Kidney epithelial cell (primary cell): ENCODE data around the gene PHTF1. TPM values are rescaled to one million over a fixed set of nuclear protein-coding genes. Genes with fewer than 3 reads are reported as not detected.

Source experiments
- total RNA-seq: library from RNA; depleted of rRNA; stranded (reverse); fragments of >200 nt; gene quantifications from 2 replicates; pipeline ENCODE4 v1.2.3, GENCODE V29; 2015

PHTF1 gene
- total RNA-seq, 1 donor from 2014 or later: 22.5 TPM

Other genes with a start within 250 kb of the PHTF1 start
- 9.5 and 10.2 TPM in 2 replicates for gene RSBN1, start 53.0 kb upstream of the PHTF1 start, total RNA-seq
- gene PTPN22, start 112.2 kb upstream of the PHTF1 start, total RNA-seq: not detected in 2 replicates
- under 0.01 and 0.04 TPM in 2 replicates for gene BCL2L15, start 128.1 kb upstream of the PHTF1 start, total RNA-seq
- gene AP4B1, start 145.3 kb upstream of the PHTF1 start, total RNA-seq: 9.2 and 9.7 TPM in 2 replicates
- gene DCLRE1B, start 145.8 kb upstream of the PHTF1 start, total RNA-seq: 6.7 and 7.5 TPM in 2 replicates
- gene HIPK1, start 169.8 kb upstream of the PHTF1 start, total RNA-seq: 25.6 and 26.4 TPM in 2 replicates
- 0.17 and 1.4 TPM in 2 replicates for gene OLFML3, start 220.0 kb upstream of the PHTF1 start, total RNA-seq